Measurements from ENCODE around the gene IFI6.
"Not testable (repeated sequence)": the region's sequence is repeated elsewhere in the genome, so short reads cannot be mapped to it uniquely, and the experiment has no call there.

Gene IFI6

DNA sequence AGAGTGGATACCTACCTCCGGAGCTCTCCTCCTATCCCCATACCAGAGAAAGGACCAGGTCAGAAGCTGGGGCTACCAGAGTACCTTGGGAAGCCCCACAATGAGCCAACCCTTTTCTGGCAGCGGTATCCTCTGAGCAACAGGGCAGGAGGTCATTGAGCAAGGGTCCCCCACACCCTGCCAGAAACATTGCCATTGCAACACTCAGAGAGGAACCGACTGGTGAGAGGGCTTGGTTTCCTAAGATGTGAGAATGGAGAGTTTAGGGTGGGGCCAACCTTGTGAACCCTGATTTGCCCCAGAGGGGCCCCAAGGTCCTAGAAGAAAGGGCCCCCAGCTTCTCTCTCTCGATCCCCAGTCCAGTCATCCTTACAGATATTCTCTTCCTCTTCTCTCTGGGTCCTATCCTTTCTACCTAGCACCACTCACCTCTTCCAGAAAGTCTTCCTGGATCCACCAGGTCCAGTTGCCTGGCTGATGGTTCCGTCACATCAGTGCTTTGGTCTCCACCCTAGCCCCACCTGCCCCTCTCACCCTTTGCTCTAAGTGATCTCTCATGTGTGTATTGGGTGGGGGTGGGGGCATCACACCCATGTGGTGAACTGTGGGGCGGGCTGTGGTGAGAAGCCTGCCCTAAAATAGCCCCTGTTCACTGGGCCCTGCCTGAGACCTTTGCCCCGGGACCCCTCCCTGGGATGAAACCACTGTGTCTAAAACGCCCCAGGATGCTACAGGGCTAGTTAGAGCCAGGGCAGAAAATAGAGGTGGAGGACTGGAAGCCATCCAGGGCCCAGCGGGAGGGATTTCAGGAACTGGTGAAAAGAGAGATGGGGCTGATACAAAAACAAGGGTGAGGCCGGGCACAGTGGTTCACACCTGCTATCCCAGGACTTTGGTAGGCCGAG is 45.7 kb downstream of the IFI6 start:
- peak; percentile 7 for DNase-seq

DNA sequence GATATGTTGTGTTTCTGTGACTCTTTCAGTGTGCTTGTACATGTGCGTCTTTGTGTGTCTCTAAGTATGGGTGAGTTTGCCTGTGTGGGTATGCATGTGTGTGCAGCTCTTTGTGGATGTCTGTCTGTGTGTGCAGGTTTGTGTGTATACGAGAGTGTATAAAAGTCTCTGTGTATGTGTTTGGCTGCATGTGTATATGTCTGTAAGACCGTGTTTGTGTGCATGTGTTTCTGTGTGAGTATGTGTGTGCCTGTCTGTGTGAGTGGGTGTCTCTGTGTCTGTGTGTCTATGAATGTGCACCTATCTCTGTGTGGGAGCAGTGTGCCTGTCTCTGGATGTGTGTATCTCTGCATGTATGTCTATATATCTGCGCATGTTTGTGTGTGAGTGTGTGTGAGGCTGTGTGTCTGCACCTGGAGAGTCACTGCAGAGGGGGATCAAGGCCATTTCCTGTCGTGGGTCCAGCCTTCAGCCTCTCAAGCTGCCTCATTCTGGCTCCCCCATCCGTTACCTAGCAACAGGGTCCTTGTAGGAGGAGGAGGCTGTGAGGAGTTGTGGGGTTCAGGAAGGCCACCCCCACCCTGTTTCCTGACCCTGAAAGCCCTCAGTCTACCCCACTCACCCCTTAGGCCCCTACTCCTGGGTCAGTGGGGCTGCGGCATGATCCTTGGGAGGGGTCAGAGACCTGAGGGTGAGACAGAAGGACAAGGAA is 47.4 kb downstream of the IFI6 start:
- DNase-seq = no peak

DNA sequence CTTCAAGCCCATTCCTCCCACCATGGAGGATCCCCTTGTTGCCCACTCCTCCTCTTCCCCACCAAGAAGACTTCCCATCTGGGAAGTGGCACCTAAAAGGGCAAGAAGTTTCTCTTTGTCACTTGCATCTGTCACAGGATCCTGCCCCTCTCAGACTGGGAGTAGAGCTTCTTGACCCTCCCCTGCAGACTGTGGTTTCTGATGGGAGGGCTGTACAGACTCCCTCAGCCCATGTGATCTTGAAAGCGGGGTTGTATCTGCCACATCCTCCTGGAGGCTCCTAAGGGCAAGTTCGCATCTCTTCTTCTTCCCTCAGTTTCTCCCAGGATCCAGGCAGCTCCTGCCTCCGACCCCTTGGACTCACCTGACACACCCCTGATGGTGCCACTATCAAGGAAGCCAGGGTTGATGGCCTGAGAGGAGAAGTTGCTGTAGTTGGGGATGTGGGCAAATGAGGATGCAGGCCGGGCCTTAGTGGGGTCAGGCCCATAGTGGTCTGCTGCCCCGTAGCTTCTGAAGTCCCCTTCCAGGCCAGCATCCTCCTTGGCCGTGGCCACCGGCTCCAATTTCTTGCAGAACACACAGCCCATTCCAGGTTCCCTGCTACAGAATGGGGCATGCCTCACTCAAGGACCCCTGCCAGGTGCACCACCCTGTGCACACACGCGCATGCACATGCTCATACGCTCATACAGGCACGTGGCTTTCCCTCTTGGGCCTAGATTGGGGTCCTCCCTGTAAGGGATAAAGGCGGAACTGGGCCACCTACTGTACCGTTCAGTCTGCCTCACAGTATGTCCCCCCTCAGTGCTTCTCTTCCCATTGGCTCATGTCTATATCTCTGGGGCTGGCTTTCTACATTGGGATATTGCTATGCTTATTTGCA is 48.4 kb downstream of the IFI6 start:
- no peak for DNase-seq

DNA sequence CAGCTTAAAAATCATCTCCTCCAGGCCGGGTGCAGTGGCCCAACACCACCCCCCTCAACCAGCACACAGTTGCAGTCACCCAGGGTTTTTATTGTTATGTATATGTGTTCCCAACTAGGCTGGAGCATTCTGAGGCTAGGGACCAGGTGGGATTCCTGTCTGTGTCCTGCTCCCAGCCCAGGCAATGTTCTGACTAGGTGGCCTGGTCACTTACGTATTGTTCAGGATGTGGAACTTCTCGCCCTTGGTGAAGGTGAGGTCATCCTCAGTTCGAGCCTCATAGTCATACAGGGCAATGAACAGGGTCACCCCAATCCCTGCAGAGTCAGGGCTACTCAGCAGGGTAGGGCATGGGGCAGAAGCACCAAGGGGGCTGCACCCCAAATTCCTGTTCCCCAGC is 49.2 kb downstream of the IFI6 start:
- DNase-seq = no peak

DNA sequence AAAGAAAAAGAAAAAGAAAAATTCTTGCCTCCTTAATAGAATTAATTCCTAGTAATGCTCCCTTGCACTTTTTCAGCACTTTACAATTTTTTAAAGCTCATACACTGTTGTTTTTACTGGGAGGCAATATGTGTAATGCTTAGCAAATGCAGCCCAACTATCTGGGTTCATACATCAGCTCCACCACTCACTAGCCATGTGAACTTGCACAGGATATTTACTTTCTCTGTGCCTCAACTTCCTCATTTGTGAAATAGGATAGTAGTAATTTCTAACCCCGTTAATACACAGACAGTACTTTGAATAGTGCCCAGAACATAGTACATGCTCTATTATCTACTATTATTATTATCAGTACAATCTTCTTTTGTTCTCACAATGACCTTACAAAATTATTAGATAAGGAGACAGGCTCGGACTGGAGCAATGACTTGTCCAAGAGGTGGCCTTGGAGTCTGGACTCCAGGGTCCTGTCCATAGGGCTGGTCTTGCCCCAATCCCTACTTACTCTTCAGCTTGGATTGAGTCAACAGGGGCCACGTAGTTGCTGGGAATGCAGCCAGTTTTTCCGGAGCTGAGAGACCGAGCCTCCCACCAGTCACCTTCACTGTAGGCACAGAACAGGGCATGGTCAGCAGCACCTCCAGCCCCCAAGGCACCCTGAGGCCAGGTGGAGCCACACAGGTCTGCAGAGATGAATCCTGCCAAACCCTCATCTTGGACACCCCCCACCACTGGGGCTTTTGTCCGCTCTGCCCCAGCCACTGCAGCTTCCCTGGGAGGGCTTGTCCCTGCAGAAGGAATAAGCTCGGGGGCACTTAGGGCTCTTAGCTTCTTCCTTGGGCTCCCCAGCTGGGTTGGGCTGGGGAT is 50.7 kb downstream of the IFI6 start:
- DNase-seq = no peak

DNA sequence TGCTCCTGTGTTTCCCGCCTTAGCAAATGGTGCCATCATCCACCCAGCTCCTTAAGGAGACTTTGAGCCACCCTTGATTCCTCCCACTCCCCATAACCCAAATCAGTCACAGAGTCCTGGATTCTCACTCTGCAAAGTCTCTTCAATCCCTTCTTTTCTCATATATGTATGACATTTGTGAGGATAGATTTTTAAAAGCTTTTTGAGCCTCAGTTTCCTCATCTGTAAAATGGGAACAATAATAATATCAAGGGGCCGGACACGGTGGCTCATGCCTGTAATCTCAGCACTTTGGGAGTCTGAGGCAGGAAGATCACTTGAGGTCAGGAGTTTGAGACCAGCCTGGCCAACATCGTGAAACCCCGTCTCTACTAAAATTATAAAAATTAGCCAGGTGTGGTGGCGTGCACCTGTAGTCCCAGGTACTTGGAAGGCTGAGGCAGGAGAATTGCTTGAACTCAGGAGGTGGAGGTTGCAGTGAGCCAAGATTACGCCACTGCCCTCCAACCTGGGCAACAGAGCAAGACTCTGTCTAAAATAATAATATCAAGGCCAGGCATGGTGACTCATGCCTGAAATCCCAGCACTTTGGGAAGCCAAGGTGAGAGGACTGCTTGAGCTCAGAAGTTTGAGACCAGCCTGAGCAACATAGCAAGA is 52.1 kb downstream of the IFI6 start:
- not testable (repeated sequence) for DNase-seq

DNA sequence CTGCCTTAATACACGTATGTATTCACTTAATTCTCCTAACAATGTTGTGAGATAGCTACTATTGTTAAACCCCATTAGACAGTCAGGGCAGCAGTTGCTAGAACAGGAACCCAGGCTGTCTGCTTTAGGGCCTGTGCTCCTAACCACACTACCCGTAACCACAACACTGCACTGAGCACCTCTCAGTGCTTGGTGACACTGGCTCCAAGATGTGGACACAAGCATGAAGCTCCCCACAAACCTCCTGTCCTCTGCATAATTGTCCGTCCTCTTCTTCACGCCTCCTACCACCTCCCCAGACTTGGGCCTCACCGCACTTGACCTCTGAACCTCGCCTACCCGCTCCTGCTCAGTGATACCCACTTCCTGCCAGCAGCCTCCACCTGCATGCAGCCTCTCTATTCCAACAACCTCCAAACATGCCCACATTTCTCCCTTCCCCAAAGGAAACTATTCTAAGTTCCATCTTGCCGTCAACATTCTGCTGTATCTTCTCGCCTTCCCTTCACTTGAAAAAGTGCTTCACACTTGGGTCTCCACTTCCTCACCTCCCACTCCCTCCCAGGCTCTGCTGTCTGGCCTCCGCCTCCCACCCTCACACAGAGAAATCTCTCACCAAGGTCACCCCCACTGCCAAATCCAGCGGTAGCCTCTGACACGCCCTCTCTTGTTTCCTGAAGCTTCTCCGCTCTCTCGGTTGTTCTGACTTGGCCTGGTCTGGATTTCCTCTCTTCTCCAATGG is 53.5 kb downstream of the IFI6 start:
- no peak for DNase-seq

DNA sequence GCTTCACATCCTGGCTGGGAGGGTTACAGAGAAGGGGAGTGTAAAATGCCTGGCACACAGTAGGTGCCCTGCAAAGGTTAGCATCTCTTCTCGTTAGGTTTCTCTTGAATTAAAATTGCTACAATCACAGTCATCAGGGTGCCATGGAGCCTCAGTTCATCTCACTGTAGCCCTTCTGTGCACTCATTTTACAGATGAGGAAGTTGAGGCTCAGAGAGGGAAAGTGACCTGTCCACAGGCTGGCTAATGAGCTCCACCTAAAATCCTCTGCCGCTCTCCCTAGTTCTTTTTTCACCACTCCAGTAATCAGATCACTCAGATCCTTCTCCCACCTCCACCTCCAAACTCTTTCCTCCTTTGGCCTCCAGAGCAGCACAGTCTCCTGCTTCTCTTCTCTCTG is 54.6 kb downstream of the IFI6 start:
- DNase-seq = no peak

DNA sequence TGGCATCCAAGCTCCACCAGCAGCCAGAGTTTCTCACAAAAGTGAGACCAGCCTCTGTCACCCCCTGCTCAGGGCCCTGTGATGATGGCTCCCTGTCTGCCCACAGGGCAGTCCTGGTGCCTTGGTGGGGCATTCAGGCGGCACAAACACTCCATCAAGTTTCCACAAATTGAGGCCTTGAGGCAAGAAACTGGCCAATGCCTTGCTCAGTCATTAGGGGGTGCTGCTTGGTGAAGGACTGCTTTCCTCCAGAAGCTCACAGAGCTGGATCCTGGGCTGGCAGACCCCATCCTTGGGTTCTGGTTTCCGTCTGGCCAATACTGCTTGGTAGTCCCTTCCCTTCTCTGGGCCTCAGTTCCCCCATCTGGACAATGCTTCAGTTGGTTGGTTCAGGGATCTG is 55.6 kb downstream of the IFI6 start:
- DNase-seq = no peak

Measured in midbrain (tissue), 1 donor.